Activated T-cell treated with anti-CD3 and anti-CD28 coated beads for 24 hours (primary cell): ENCODE results near the gene MED13.
"Not testable (repeated sequence)": the region's sequence is repeated elsewhere in the genome, so short reads cannot be mapped to it uniquely, and the experiment has no call there.

Experiments
- DNase-seq: peaks from one replicate; pipeline ENCODE4 v3.0.0-alpha.2; 2020; ENCODE audit warnings: low read depth

MED13 gene

GRCh38 chr17:61908292-61909037 lies 156.6 kb downstream of the MED13 start:
- no peak for DNase-seq

- no peak for DNase-seq
Observed at GRCh38 chr17:61907361-61907760, 157.7 kb downstream of the MED13 start.

GRCh38 chr17:61904094-61904710 lies 160.9 kb downstream of the MED13 start:
- no peak for DNase-seq

- no peak for DNase-seq
Observed at GRCh38 chr17:61903251-61903650, 161.8 kb downstream of the MED13 start.

GRCh38 chr17:61897548-61898180 lies 167.4 kb downstream of the MED13 start:
- no peak for DNase-seq

- no peak for DNase-seq
Observed at GRCh38 chr17:61895391-61895790, 169.7 kb downstream of the MED13 start.

- DNase-seq, result not testable (repeated sequence)
Observed at GRCh38 chr17:61894310-61894709, 170.8 kb downstream of the MED13 start.
